Measurements from ENCODE around the gene KIFBP. TPM values are rescaled to one million over a fixed set of nuclear protein-coding genes. Genes with fewer than 3 reads are reported as not detected.

Gene KIFBP
- total and polyA plus RNA-seq, 2 of the 13 experiments (the other 11 are each of a cell fraction or from before 2014, with no cell fraction given): 13.0 to 21.9 TPM

GRCh38 chr10:69064762-69065328 is 76.2 kb downstream of the KIFBP start:
- DNase-seq (ENCODE audit: low spot score) (no peak), ATAC-seq (no peak), FAIRE-seq (no peak)
- Histone ChIP-seq H3K27me3 (ENCODE audit: control insufficient read depth in 1 of 2, insufficient read depth in 2 of 2, low read length in 2 of 2) (peaks cover 0 to 26% of the 10 kb centered on the region in 2 experiments; a peak in 2 of 5 replicates), H3K27ac (ENCODE audit: extremely low read length, insufficient read depth, low read length) (no peak overlapping the region), H3K79me2 (ENCODE audit: insufficient read depth, low read length) (no peaks in the 10 kb centered on the region), H3K4me3 (replicated peaks in 1 of 3; ENCODE audit: insufficient read depth in 1 of 3, low read depth in 2 of 3, low read length in 3 of 3) (no peak overlapping the region), H3K9me3 (ENCODE audit: low read length) (no peaks in the 10 kb centered on the region), H3K4me2 (ENCODE audit: low read depth, low read length) (no peak overlapping the region), H3K4me1 (ENCODE audit: insufficient read depth, low read length) (peaks cover 40% of the 10 kb centered on the region), H3K36me3 (replicated peaks in 1 of 2; ENCODE audit: control insufficient read depth in 1 of 2, insufficient read depth in 2 of 2, low read length in 2 of 2) (no peaks in the 10 kb centered on the region), H3K9ac (ENCODE audit: insufficient read depth, low read depth, low read length) (no peak overlapping the region), H4K20me1 (ENCODE audit: insufficient read depth, low read length) (no peaks in the 10 kb centered on the region), H2AFZ (ENCODE audit: low read length) (no peak overlapping the region)
- CTCF ChIA-PET (ENCODE audit: low intra/inter-chr PET ratio, low total read pairs): no interaction called here
- 42% methylated on average over 4 of the region's 6 CpGs for WGBS (ENCODE audit: low lambda C conversion rate)
- intact Hi-C loops (cut with micrococcal nuclease; ENCODE audit: unreplicated experiment): no loop called here
- in situ Hi-C loops (cut with HindIII; ENCODE audit: extremely low pct_ligation_motif_present, low pct_unique_long_range_greater_than_20kb): no loop called here
- no TSS peak for BruUV-seq (replicated peaks)
- TF ChIP-seq ZNF773 (CRISPR knock-in tag; IDR thresholded peaks at IDR 0.05; ENCODE audit: borderline replicate concordance): no peak
- TF ChIP-seq PCBP1 (IDR thresholded peaks at IDR 0.05; ENCODE audit: borderline replicate concordance, low read depth, low read length): no peak
- no peak for TF ChIP-seq SPEN (CRISPR knock-in tag; IDR thresholded peaks at IDR 0.05; ENCODE audit: low read depth)
- TF ChIP-seq MYPOP (CRISPR knock-in tag; IDR thresholded peaks at IDR 0.05): no peak
- TF ChIP-seq, protein P1, sequence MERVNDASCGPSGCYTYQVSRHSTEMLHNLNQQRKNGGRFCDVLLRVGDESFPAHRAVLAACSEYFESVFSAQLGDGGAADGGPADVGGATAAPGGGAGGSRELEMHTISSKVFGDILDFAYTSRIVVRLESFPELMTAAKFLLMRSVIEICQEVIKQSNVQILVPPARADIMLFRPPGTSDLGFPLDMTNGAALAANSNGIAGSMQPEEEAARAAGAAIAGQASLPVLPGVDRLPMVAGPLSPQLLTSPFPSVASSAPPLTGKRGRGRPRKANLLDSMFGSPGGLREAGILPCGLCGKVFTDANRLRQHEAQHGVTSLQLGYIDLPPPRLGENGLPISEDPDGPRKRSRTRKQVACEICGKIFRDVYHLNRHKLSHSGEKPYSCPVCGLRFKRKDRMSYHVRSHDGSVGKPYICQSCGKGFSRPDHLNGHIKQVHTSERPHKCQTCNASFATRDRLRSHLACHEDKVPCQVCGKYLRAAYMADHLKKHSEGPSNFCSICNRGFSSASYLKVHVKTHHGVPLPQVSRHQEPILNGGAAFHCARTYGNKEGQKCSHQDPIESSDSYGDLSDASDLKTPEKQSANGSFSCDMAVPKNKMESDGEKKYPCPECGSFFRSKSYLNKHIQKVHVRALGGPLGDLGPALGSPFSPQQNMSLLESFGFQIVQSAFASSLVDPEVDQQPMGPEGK (CRISPR knock-in tag; IDR thresholded peaks at IDR 0.05): no peak
- TF ChIP-seq ZNF572 (CRISPR knock-in tag; IDR thresholded peaks at IDR 0.05): no peak
- TF ChIP-seq CREB1 (IDR thresholded peaks at IDR 0.05): no peak
- no peak for TF ChIP-seq CREB1 (CRISPR knock-in tag; IDR thresholded peaks at IDR 0.05)
- no peak for TF ChIP-seq BCL3 (CRISPR knock-in tag; IDR thresholded peaks at IDR 0.05)
- POLR2A ChIA-PET: no interaction called here
